AG04450 (cell line): ENCODE measurements around the gene IGLL5. TPM values are rescaled to one million over a fixed set of nuclear protein-coding genes. Genes with fewer than 3 reads are reported as not detected.

Source experiments
- CTCF ChIA-PET: fragments of 300-600, 350-600 bp; formaldehyde crosslinking; extraction: SDS; loops from one replicate; lab custom pipeline; 2022; ENCODE audit warnings: antibody characterized with exemption, inconsistent platforms; lab: Charles Lee
- POLR2A ChIA-PET: fragments of 350-600 bp; formaldehyde crosslinking; extraction: SDS; loops from one replicate; lab custom pipeline; 2021; ENCODE audit warnings: antibody characterized with exemption, inconsistent platforms; lab: Yijun Ruan, JAX
- DNase-seq: peaks from one replicate; pipeline ENCODE4 v3.0.0-alpha.2; 2011; ENCODE audit warnings: low read depth, low spot score
- H3K27ac ChIP-seq: one replicate; pipeline ENCODE4 v1.5.1; 2012; ENCODE audit warnings: low read depth, low read length, control low read depth
- H3K27me3 ChIP-seq: one replicate; pipeline ENCODE4 v1.6.0; 2012; ENCODE audit warnings: low read length; ENCODE audit not compliant: control insufficient read depth, insufficient read depth
- H3K4me3 ChIP-seq: 2 replicates; pipeline ENCODE4 v1.5.1; 2011; ENCODE audit warnings: mild to moderate bottlenecking, low read depth, low read length, control low read depth
- H3K9me3 ChIP-seq: 2 replicates; pipeline ENCODE4 v1.5.1; 2012; ENCODE audit warnings: low read length; ENCODE audit not compliant: control insufficient read depth, insufficient read depth
- CTCF ChIP-seq: IDR thresholded peaks from 2 replicates; pipeline ENCODE4 v1.5.1; 2011; ENCODE audit warnings: low read depth, low read length, control low read depth, inconsistent platforms
- polyA plus RNA-seq: library from polyadenylated mRNA; depleted of rRNA; stranded (reverse); fragments of >200 nt; gene quantifications from 2 replicates; pipeline ENCODE4 v1.2.3, GENCODE V29; 2011

The IGLL5 gene
- polyA plus RNA-seq, 1 experiment: not detected

GRCh38 chr22:22855617-22856308 lies 31.9 kb upstream of the IGLL5 start:
- ChIA-PET POLR2A (no interaction called here), CTCF (interaction anchor here (0.6 to 1.7 kb wide), 7 partner anchors 10 to 530 kb away, joined by 3 to 8 read pairs (median 5); no protein-coding TSS in a partner anchor)
- Histone ChIP-seq H3K4me3 (no peak overlapping the region), H3K9me3 (no peaks in the 10 kb centered on the region), H3K27ac (no peak overlapping the region), H3K27me3 (peaks cover 2% of the 10 kb centered on the region)
- TF ChIP-seq CTCF: peak; percentile 43
- DNase-seq: no peak

- Histone ChIP-seq H3K27me3 (peaks cover 2% of the 10 kb centered on the region), H3K9me3 (no peaks in the 10 kb centered on the region), H3K4me3 (no peak overlapping the region), H3K27ac (no peak overlapping the region)
- TF ChIP-seq CTCF: no peak
- no peak for DNase-seq
- CTCF ChIA-PET: interaction anchor here (1.4 to 1.7 kb wide), 3 partner anchors 10 to 102 kb away, joined by 5 to 8 read pairs (median 5); no protein-coding TSS in a partner anchor
- POLR2A ChIA-PET: no interaction called here
Measured at GRCh38 chr22:22856364-22856763, 31.3 kb upstream of the IGLL5 start.

- ChIA-PET POLR2A (no interaction called here), CTCF (interaction anchor here (1.3 to 1.5 kb wide), 2 partner anchors 99 to 101 kb away, joined by 5 read pairs; no protein-coding TSS in a partner anchor)
- TF ChIP-seq CTCF: no peak
- DNase-seq: no peak
- H3K9me3 ChIP-seq: no peaks in the 10 kb centered on the region
- no peak overlapping the region for H3K4me3 ChIP-seq
- peaks cover 2% of the 10 kb centered on the region for H3K27me3 ChIP-seq
- no peak overlapping the region for H3K27ac ChIP-seq
Measured at GRCh38 chr22:22856885-22857606, 30.6 kb upstream of the IGLL5 start.

- POLR2A ChIA-PET: no interaction called here
Measured at GRCh38 chr22:22857607-22858558, 29.7 kb upstream of the IGLL5 start.

More at GRCh38 chr22:22857607-22858558, 29.7 kb upstream of the IGLL5 start:
- CTCF ChIA-PET: interaction anchor here (1.3 kb wide), 1 partner anchor 98 kb away, joined by 5 read pairs; no protein-coding TSS in a partner anchor
- TF ChIP-seq CTCF: no peak
- Histone ChIP-seq H3K4me3 (no peak overlapping the region), H3K9me3 (no peaks in the 10 kb centered on the region), H3K27ac (no peak overlapping the region), H3K27me3 (peaks cover 2% of the 10 kb centered on the region)
- DNase-seq: no peak
